Ishikawa (cell line): ENCODE measurements around the gene PRR3.

ENCODE experiments used
- EP300 ChIP-seq: IDR thresholded peaks from 2 replicates; pipeline ENCODE4 v1.6.1; 2012; ENCODE audit warnings: borderline replicate concordance
- TCF12 ChIP-seq: IDR thresholded peaks from 2 replicates; pipeline ENCODE4 v1.6.1; 2012; ENCODE audit warnings: low read depth
- YY1 ChIP-seq: IDR thresholded peaks from 2 replicates; pipeline ENCODE4 v1.6.1; 2012; ENCODE audit warnings: low read depth
- TF ChIP-seq, protein P1 (sequence below): IDR thresholded peaks from 2 replicates; pipeline ENCODE4 v1.6.1; 2012

DNA sequence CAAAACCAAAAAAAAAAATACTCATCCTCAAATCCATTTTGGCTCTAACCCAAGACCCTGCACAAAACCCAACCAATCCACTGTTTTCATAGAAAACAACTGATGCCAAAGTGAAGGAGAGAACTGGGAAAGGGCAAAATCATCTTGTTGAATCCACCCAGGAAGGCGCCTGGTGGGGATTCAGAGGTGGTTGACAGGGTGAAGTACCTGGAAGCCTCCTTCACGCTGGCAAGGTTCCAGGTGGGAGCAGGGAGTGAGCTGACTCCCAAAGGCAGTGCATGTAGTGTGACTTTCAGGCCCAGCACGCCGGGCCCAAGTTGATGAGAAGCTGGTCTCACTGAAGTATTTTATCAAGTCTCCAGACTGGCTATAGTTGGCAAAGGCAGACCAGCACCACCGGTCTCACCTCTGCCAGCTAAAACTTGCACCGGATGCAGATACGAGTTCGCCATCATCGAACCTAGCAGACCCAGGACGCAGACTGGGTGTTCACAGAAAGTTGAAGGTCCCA lies 43.4 kb downstream of the PRR3 start:
- TF ChIP-seq, protein P1, sequence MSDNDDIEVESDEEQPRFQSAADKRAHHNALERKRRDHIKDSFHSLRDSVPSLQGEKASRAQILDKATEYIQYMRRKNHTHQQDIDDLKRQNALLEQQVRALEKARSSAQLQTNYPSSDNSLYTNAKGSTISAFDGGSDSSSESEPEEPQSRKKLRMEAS = no peak
- TF ChIP-seq YY1 = no peak
- no peak for TF ChIP-seq EP300
- no peak for TF ChIP-seq TCF12
